ENCODE results near the gene EPSTI1.

EPSTI1 gene

GRCh38 chr13:42967660-42968059 is 24.4 kb downstream of the EPSTI1 start:
- no peak for DNase-seq (ENCODE audit: low read depth)
- H3K4me3 ChIP-seq (ENCODE audit: low read depth, low read length), result no peak overlapping the region
- no peak for TF ChIP-seq CTCF (IDR thresholded peaks at IDR 0.05; ENCODE audit: control insufficient read depth, extremely low read depth, insufficient read depth)

- DNase-seq (ENCODE audit: low read depth), result no peak
- no peak overlapping the region for H3K4me3 ChIP-seq (ENCODE audit: low read depth, low read length)
- no peak for TF ChIP-seq CTCF (IDR thresholded peaks at IDR 0.05; ENCODE audit: control insufficient read depth, extremely low read depth, insufficient read depth)
Observed at GRCh38 chr13:42965281-42965680, 26.8 kb downstream of the EPSTI1 start.

GRCh38 chr13:42964761-42965161 is 27.3 kb downstream of the EPSTI1 start:
- H3K4me3 ChIP-seq (ENCODE audit: low read depth, low read length), result no peak overlapping the region
- no peak for DNase-seq (ENCODE audit: low read depth)
- no peak for TF ChIP-seq CTCF (IDR thresholded peaks at IDR 0.05; ENCODE audit: control insufficient read depth, extremely low read depth, insufficient read depth)

- H3K4me3 ChIP-seq (ENCODE audit: low read depth, low read length), result no peak overlapping the region
- no peak for DNase-seq (ENCODE audit: low read depth)
- no peak for TF ChIP-seq CTCF (IDR thresholded peaks at IDR 0.05; ENCODE audit: control insufficient read depth, extremely low read depth, insufficient read depth)
Observed at GRCh38 chr13:42959615-42960014, 32.4 kb downstream of the EPSTI1 start.

- DNase-seq (ENCODE audit: low read depth), result no peak
- no peak overlapping the region for H3K4me3 ChIP-seq (ENCODE audit: low read depth, low read length)
Observed at GRCh38 chr13:42957881-42958280, 34.2 kb downstream of the EPSTI1 start.

GRCh38 chr13:42950181-42950580 is 41.9 kb downstream of the EPSTI1 start:
- no peak for TF ChIP-seq CTCF (IDR thresholded peaks at IDR 0.05; ENCODE audit: control insufficient read depth, extremely low read depth, insufficient read depth)
- no peak for DNase-seq (ENCODE audit: low read depth)

More at GRCh38 chr13:42957881-42958280, 34.2 kb downstream of the EPSTI1 start:
- TF ChIP-seq CTCF (IDR thresholded peaks at IDR 0.05; ENCODE audit: control insufficient read depth, extremely low read depth, insufficient read depth), result no peak

GRCh38 chr13:42947925-42948324 is 44.1 kb downstream of the EPSTI1 start:
- no peak overlapping the region for H3K4me3 ChIP-seq (ENCODE audit: low read depth, low read length)
- DNase-seq (ENCODE audit: low read depth), result no peak
- TF ChIP-seq CTCF (IDR thresholded peaks at IDR 0.05; ENCODE audit: control insufficient read depth, extremely low read depth, insufficient read depth), result no peak

More at GRCh38 chr13:42950181-42950580, 41.9 kb downstream of the EPSTI1 start:
- no peak overlapping the region for H3K4me3 ChIP-seq (ENCODE audit: low read depth, low read length)

Data from LNCaP clone FGC (cell line).